Uterus (tissue), 2 donors: ENCODE results near the gene NCDN.
"Not testable (repeated sequence)": the region's sequence is repeated elsewhere in the genome, so short reads cannot be mapped to it uniquely, and the experiment has no call there.

Experiments
- POLR2A ChIP-seq, 2 donors: fragments of 450-650 bp; IDR thresholded peaks; one replicate each; pipeline ENCODE4 v1.6.1; 2016; ENCODE audit warnings: antibody characterized with exemption in 2 of 2, mild to moderate bottlenecking in 1 of 2, moderate library complexity in 1 of 2
- TF ChIP-seq, protein P1 (sequence below), 4 experiments: fragments of 200-600 bp in 2 of 4; fragments of 450-650 bp in 2 of 4; sonication (generic) in 2 of 4; IDR thresholded peaks; one replicate each; pipeline ENCODE4 v1.5.1; 2016 to 2019; ENCODE audit warnings: antibody characterized with exemption in 4 of 4, mild to moderate bottlenecking in 2 of 4, moderate library complexity in 1 of 4

DNA sequence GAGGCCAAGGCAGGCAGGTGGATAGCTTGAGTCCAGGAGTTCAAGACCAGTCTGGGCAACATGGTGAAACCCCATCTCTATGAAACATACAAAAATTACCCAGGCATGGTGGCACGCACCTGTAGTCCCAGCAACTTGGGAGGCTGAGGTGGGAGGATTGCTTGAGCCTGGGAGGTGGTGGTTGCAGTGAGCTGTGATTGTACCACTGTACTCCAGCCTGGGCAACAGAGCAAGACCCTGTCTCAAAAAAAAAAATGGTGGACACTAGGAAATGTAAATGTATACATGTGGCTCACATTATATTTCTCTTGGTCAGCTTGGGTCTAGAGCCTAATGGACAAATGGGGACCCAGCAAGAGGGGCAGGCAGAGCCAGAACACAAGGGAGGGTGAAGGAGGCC is 28.2 kb downstream of the NCDN start:
- TF ChIP-seq, protein P1, sequence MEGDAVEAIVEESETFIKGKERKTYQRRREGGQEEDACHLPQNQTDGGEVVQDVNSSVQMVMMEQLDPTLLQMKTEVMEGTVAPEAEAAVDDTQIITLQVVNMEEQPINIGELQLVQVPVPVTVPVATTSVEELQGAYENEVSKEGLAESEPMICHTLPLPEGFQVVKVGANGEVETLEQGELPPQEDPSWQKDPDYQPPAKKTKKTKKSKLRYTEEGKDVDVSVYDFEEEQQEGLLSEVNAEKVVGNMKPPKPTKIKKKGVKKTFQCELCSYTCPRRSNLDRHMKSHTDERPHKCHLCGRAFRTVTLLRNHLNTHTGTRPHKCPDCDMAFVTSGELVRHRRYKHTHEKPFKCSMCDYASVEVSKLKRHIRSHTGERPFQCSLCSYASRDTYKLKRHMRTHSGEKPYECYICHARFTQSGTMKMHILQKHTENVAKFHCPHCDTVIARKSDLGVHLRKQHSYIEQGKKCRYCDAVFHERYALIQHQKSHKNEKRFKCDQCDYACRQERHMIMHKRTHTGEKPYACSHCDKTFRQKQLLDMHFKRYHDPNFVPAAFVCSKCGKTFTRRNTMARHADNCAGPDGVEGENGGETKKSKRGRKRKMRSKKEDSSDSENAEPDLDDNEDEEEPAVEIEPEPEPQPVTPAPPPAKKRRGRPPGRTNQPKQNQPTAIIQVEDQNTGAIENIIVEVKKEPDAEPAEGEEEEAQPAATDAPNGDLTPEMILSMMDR (IDR thresholded peaks at IDR 0.05) = not testable (repeated sequence)
- TF ChIP-seq POLR2A (IDR thresholded peaks at IDR 0.05) = not testable (repeated sequence)
